Measurements from ENCODE around the gene ZFP82. TPM values are rescaled to one million over a fixed set of nuclear protein-coding genes. Genes with fewer than 3 reads are reported as not detected.

Gene ZFP82
- polyA plus RNA-seq = 1 to 10 TPM in 2 of 4 donors, under 1 TPM in 2; 0.22 to 5.5 (median 0.84) TPM
- long read RNA-seq, donor 1, full-length matches to known transcripts = 8 of 8 reads
- long read RNA-seq, donor 1, partial matches to known transcripts = 0 of 8 reads
- long read RNA-seq, donor 1, other reads (novel, unspliced or antisense) = 0 of 8 reads
- long read RNA-seq, donor 2, full-length matches to known transcripts = 2 of 2 reads
- long read RNA-seq, donor 2, partial matches to known transcripts = 0 of 2 reads
- long read RNA-seq, donor 2, other reads (novel, unspliced or antisense) = 0 of 2 reads
- long read RNA-seq, donor 3, full-length matches to known transcripts = 6 of 6 reads
- long read RNA-seq, donor 3, partial matches to known transcripts = 0 of 6 reads
- long read RNA-seq, donor 3, other reads (novel, unspliced or antisense) = 0 of 6 reads
- long read RNA-seq, donor 4, partial matches to known transcripts = 0 of 1 reads
- long read RNA-seq, donor 4, other reads (novel, unspliced or antisense) = 0 of 1 reads
- long read RNA-seq, donor 5, full-length matches to known transcripts = 2 of 2 reads
- long read RNA-seq, donor 5, partial matches to known transcripts = 0 of 2 reads
- long read RNA-seq, donor 5, other reads (novel, unspliced or antisense) = 0 of 2 reads
- long read RNA-seq, donor 6, full-length matches to known transcripts = 4 of 4 reads
- long read RNA-seq, donor 6, partial matches to known transcripts = 0 of 4 reads
- long read RNA-seq, donor 6, other reads (novel, unspliced or antisense) = 0 of 4 reads
- long read RNA-seq, donor 7, full-length matches to known transcripts = 5 of 5 reads
- long read RNA-seq, donor 7, partial matches to known transcripts = 0 of 5 reads
- long read RNA-seq, donor 7, other reads (novel, unspliced or antisense) = 0 of 5 reads
- long read RNA-seq, donor 8, full-length matches to known transcripts = 1 of 1 reads
- long read RNA-seq, donor 8, partial matches to known transcripts = 0 of 1 reads
- long read RNA-seq, donor 8, other reads (novel, unspliced or antisense) = 0 of 1 reads
- long read RNA-seq, donor 9, full-length matches to known transcripts = 2 of 2 reads
- long read RNA-seq, donor 9, partial matches to known transcripts = 0 of 2 reads
- long read RNA-seq, donor 9, other reads (novel, unspliced or antisense) = 0 of 2 reads
- long read RNA-seq, donor 10, full-length matches to known transcripts = 6 of 6 reads
- long read RNA-seq, donor 10, partial matches to known transcripts = 0 of 6 reads
- long read RNA-seq, donor 10, other reads (novel, unspliced or antisense) = 0 of 6 reads

- FAIRE-seq (no peak), DNase-seq (peak; percentile 37 to 92)
- no peaks in the 10 kb centered on the region for H3K36me3 ChIP-seq (ENCODE audit: control insufficient read depth in 3 of 3, insufficient read depth in 2 of 3, low read depth in 1 of 3, low read length in 3 of 3)
- WGBS, 3 donors = 1 to 7% (median 3%) methylated on average over 67 to 70 of the region's 70 CpGs
- H3K4me3 ChIP-seq (ENCODE audit: low read depth in 1 of 3, low read length in 3 of 3) = peak within 1 kb of the TSS; percentile 64 to 93 (median 76)
- no peaks in the 10 kb centered on the region for H3K4me1 ChIP-seq (ENCODE audit: control insufficient read depth in 3 of 3, insufficient read depth in 2 of 3, low read depth in 1 of 3, low read length in 2 of 3)
- peaks cover 0 to 14% of the 10 kb centered on the region in 2 donors for H3K9me3 ChIP-seq (ENCODE audit: control insufficient read depth in 2 of 2, insufficient read depth in 1 of 2, low read depth in 1 of 2, low read length in 1 of 2)
- peak within 1 kb of the TSS; percentile 69 to 90 (median 87) for H3K27ac ChIP-seq (ENCODE audit: low read depth in 1 of 3, low read length in 2 of 3)
- peaks cover 0 to 5% (median 4%) of the 10 kb centered on the region in 3 donors for H3K27me3 ChIP-seq (ENCODE audit: control insufficient read depth in 3 of 3, insufficient read depth in 3 of 3, low read length in 3 of 3)
These were observed at the start of gene ZFP82 for GRCh38 chr19:36418287-36419001. Gene ZFP82, minus strand, starts transcription at chr19:36418644. Its CDS starts 8,855 bp downstream, at chr19:36409789.

GRCh38 chr19:36460046-36460445 lies 41.6 kb upstream of the ZFP82 start:
- FAIRE-seq (no peak), DNase-seq (no peak)
- H3K9me3 ChIP-seq (ENCODE audit: control insufficient read depth in 2 of 2, insufficient read depth in 1 of 2, low read depth in 1 of 2, low read length in 1 of 2) = peaks cover 1 to 25% of the 10 kb centered on the region in 2 donors
- WGBS, 3 donors = 94 to 98% (median 96%) methylated on average over 1 of the region's 1 CpG
- H3K27me3 ChIP-seq (ENCODE audit: control insufficient read depth in 3 of 3, insufficient read depth in 3 of 3, low read length in 3 of 3) = no peaks in the 10 kb centered on the region
- peaks cover 0 to 8% (median 3%) of the 10 kb centered on the region in 3 donors for H3K36me3 ChIP-seq (ENCODE audit: control insufficient read depth in 3 of 3, insufficient read depth in 2 of 3, low read depth in 1 of 3, low read length in 3 of 3)
- no peaks in the 10 kb centered on the region for H3K4me1 ChIP-seq (ENCODE audit: control insufficient read depth in 3 of 3, insufficient read depth in 2 of 3, low read depth in 1 of 3, low read length in 2 of 3)
- no peak overlapping the region for H3K27ac ChIP-seq (ENCODE audit: low read depth in 1 of 3, low read length in 2 of 3)
- no peak overlapping the region for H3K4me3 ChIP-seq (ENCODE audit: low read depth in 1 of 3, low read length in 3 of 3)

DNA sequence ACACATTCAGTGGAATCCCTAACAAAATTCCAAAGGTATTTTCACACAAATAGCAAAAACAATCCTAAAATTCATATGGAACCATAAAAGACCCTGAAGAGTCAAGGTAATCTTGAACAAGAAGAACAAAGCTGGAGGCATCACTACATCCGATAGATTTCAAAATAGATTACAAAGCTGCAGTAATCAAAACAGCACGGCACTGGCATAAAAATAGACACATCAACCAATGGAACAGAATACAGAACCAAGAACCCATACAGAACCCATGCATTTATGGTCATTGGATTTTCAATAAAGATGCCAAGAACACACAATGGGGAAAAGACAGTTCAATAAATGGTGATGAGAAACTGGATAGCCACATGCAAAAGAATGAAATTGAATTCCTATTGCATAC lies 38.4 kb upstream of the ZFP82 start:
- Histone ChIP-seq H3K9me3 (ENCODE audit: control insufficient read depth in 2 of 2, insufficient read depth in 1 of 2, low read depth in 1 of 2, low read length in 1 of 2) (peaks cover 1 to 22% of the 10 kb centered on the region in 2 donors), H3K4me3 (ENCODE audit: low read depth in 1 of 3, low read length in 3 of 3) (no peak overlapping the region), H3K36me3 (ENCODE audit: control insufficient read depth in 3 of 3, insufficient read depth in 2 of 3, low read depth in 1 of 3, low read length in 3 of 3) (peaks cover 0 to 5% (median 4%) of the 10 kb centered on the region in 3 donors), H3K4me1 (ENCODE audit: control insufficient read depth in 3 of 3, insufficient read depth in 2 of 3, low read depth in 1 of 3, low read length in 2 of 3) (no peaks in the 10 kb centered on the region), H3K27ac (ENCODE audit: low read depth in 1 of 3, low read length in 2 of 3) (no peak overlapping the region), H3K27me3 (ENCODE audit: control insufficient read depth in 3 of 3, insufficient read depth in 3 of 3, low read length in 3 of 3) (no peaks in the 10 kb centered on the region)
- WGBS, 3 donors = 97 to 98% (median 98%) methylated on average over 2 of the region's 2 CpGs
- no peak for DNase-seq
- no peak for FAIRE-seq

GRCh38 chr19:36449059-36449670 lies 30.7 kb upstream of the ZFP82 start:
- Histone ChIP-seq H3K4me3 (ENCODE audit: low read depth in 1 of 3, low read length in 3 of 3) (no peak overlapping the region), H3K27ac (ENCODE audit: low read depth in 1 of 3, low read length in 2 of 3) (no peak overlapping the region), H3K27me3 (ENCODE audit: control insufficient read depth in 3 of 3, insufficient read depth in 3 of 3, low read length in 3 of 3) (no peaks in the 10 kb centered on the region), H3K4me1 (ENCODE audit: control insufficient read depth in 3 of 3, insufficient read depth in 2 of 3, low read depth in 1 of 3, low read length in 2 of 3) (no peaks in the 10 kb centered on the region), H3K9me3 (ENCODE audit: control insufficient read depth in 2 of 2, insufficient read depth in 1 of 2, low read depth in 1 of 2, low read length in 1 of 2) (peaks cover 3 to 47% of the 10 kb centered on the region in 2 donors), H3K36me3 (ENCODE audit: control insufficient read depth in 3 of 3, insufficient read depth in 2 of 3, low read depth in 1 of 3, low read length in 3 of 3) (peaks cover 6 to 27% (median 6%) of the 10 kb centered on the region in 3 donors)
- no peak for DNase-seq
- no peak for FAIRE-seq
- 96 to 98% (median 96%) methylated on average over 5 of the region's 5 CpGs for WGBS, 3 donors

DNA sequence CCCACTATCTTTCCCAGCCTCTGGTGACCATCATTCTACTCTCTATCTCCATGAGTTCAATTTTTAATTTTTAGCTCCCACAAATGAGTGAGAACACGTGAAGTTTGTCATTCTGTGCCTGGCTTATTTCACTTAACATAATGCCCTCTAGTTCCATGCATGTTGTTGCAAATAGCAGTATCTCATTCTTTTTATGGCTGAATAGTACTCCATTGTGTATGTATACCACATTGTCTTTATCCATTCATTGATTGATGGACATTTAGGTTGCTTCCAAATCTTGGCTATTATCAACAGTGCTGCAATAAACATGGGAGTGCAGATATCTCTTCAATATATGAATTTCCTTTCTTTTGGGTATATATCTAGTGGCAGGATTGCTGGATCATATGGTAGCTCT lies 22.9 kb upstream of the ZFP82 start:
- DNase-seq (no peak), FAIRE-seq (no peak)
- Histone ChIP-seq H3K27ac (ENCODE audit: low read depth in 1 of 3, low read length in 2 of 3) (no peak overlapping the region), H3K36me3 (ENCODE audit: control insufficient read depth in 3 of 3, insufficient read depth in 2 of 3, low read depth in 1 of 3, low read length in 3 of 3) (no peaks in the 10 kb centered on the region), H3K4me3 (ENCODE audit: low read depth in 1 of 3, low read length in 3 of 3) (no peak overlapping the region), H3K27me3 (ENCODE audit: control insufficient read depth in 3 of 3, insufficient read depth in 3 of 3, low read length in 3 of 3) (no peaks in the 10 kb centered on the region), H3K4me1 (ENCODE audit: control insufficient read depth in 3 of 3, insufficient read depth in 2 of 3, low read depth in 1 of 3, low read length in 2 of 3) (no peaks in the 10 kb centered on the region), H3K9me3 (ENCODE audit: control insufficient read depth in 2 of 2, insufficient read depth in 1 of 2, low read depth in 1 of 2, low read length in 1 of 2) (peaks cover 0 to 29% of the 10 kb centered on the region in 2 donors)
- WGBS, 3 donors = 46 to 67% (median 60%) methylated on average over 1 of the region's 1 CpG

GRCh38 chr19:36436531-36436930 lies 18.1 kb upstream of the ZFP82 start:
- FAIRE-seq (no peak), DNase-seq (no peak)
- Histone ChIP-seq H3K4me1 (ENCODE audit: control insufficient read depth in 3 of 3, insufficient read depth in 2 of 3, low read depth in 1 of 3, low read length in 2 of 3) (no peaks in the 10 kb centered on the region), H3K27ac (ENCODE audit: low read depth in 1 of 3, low read length in 2 of 3) (no peak overlapping the region), H3K4me3 (ENCODE audit: low read depth in 1 of 3, low read length in 3 of 3) (no peak overlapping the region), H3K27me3 (ENCODE audit: control insufficient read depth in 3 of 3, insufficient read depth in 3 of 3, low read length in 3 of 3) (no peaks in the 10 kb centered on the region), H3K36me3 (ENCODE audit: control insufficient read depth in 3 of 3, insufficient read depth in 2 of 3, low read depth in 1 of 3, low read length in 3 of 3) (no peaks in the 10 kb centered on the region), H3K9me3 (ENCODE audit: control insufficient read depth in 2 of 2, insufficient read depth in 1 of 2, low read depth in 1 of 2, low read length in 1 of 2) (peaks cover 0 to 5% of the 10 kb centered on the region in 2 donors)
- WGBS, 3 donors = 47 to 51% (median 47%) methylated on average over 2 of the region's 2 CpGs

DNA sequence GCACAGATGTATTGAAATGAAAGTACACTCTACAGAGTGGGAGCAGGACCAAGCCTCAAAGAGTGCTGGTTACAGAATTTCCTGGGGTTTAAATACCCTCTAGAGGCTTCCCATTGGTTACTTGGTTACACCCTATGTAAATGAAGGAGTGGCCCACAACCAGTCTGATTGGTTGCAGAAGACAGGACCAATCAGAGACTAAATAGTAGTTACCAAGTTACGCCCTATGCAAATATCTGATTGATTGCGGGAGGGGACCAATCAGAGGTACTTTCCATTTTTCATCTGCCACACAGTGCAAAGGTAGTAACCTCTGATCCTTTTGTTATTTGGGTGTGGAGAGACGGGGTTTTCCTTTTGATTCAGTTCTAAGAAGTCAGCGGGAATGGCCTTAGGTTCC lies 5.5 kb upstream of the ZFP82 start:
- no peak for DNase-seq
- Histone ChIP-seq H3K4me1 (ENCODE audit: control insufficient read depth in 3 of 3, insufficient read depth in 2 of 3, low read depth in 1 of 3, low read length in 2 of 3) (no peaks in the 10 kb centered on the region), H3K36me3 (ENCODE audit: control insufficient read depth in 3 of 3, insufficient read depth in 2 of 3, low read depth in 1 of 3, low read length in 3 of 3) (no peaks in the 10 kb centered on the region), H3K27me3 (ENCODE audit: control insufficient read depth in 3 of 3, insufficient read depth in 3 of 3, low read length in 3 of 3) (peaks cover 0 to 5% (median 4%) of the 10 kb centered on the region in 3 donors), H3K4me3 (ENCODE audit: low read depth in 1 of 3, low read length in 3 of 3) (no peak overlapping the region), H3K27ac (ENCODE audit: low read depth in 1 of 3, low read length in 2 of 3) (no peak overlapping the region), H3K9me3 (ENCODE audit: control insufficient read depth in 2 of 2, insufficient read depth in 1 of 2, low read depth in 1 of 2, low read length in 1 of 2) (peaks cover 0 to 2% of the 10 kb centered on the region in 2 donors)
- FAIRE-seq = no peak
- 74 to 87% (median 86%) methylated on average over 4 of the region's 4 CpGs for WGBS, 3 donors
